HL-60 (cell line): Measurements from ENCODE around the gene ADGRE3.

Experiments
- DNase-seq, 2 experiments: peaks; one replicate each; pipeline ENCODE4 v3.0.0-alpha.2; 2010 to 2020; ENCODE audit warnings: low read depth in 1 of 2, low spot score in 1 of 2
- H3K27ac ChIP-seq: fragments of 250-450 bp; sonication (Bioruptor Pico); replicated peaks from 2 replicates; pipeline ENCODE4 v1.5.1; 2020; ENCODE audit warnings: mild to moderate bottlenecking, moderate library complexity
- H3K27me3 ChIP-seq: fragments of 250-450 bp; sonication (Bioruptor Pico); 2 replicates; pipeline ENCODE4 v1.5.1; 2021; ENCODE audit warnings: mild to moderate bottlenecking, moderate library complexity; ENCODE audit not compliant: insufficient read depth, poor library complexity, severe bottlenecking
- H3K4me3 ChIP-seq: replicated peaks from 2 replicates; pipeline ENCODE4 v1.5.1; 2011; ENCODE audit warnings: mild to moderate bottlenecking, control low read depth, low read length; ENCODE audit not compliant: insufficient read depth
- GABPA ChIP-seq: IDR thresholded peaks from 2 replicates; pipeline ENCODE4 v1.6.1; 2012; ENCODE audit warnings: low read depth
- POLR2AphosphoS5 ChIP-seq: IDR thresholded peaks from 2 replicates; pipeline ENCODE4 v1.6.1; 2012; ENCODE audit warnings: low read depth
- REST ChIP-seq: IDR thresholded peaks from 2 replicates; pipeline ENCODE4 v1.6.1; 2012; ENCODE audit warnings: low read depth; ENCODE audit not compliant: insufficient replicate concordance
- SPI1 ChIP-seq: IDR thresholded peaks from 2 replicates; pipeline ENCODE4 v1.6.1; 2012; ENCODE audit warnings: low read depth, mild to moderate bottlenecking, borderline replicate concordance
- TF ChIP-seq, protein P1 (sequence below): IDR thresholded peaks from one replicate; pipeline ENCODE4 v1.5.1; 2011; ENCODE audit warnings: low read length, control low read depth, inconsistent platforms; ENCODE audit not compliant: insufficient read depth

Gene ADGRE3

GRCh38 chr19:14575428-14575980 lies 99.1 kb downstream of the ADGRE3 start:
- H3K27ac ChIP-seq, result no peak overlapping the region
- H3K4me3 ChIP-seq, result no peak overlapping the region
- TF ChIP-seq, protein P1, sequence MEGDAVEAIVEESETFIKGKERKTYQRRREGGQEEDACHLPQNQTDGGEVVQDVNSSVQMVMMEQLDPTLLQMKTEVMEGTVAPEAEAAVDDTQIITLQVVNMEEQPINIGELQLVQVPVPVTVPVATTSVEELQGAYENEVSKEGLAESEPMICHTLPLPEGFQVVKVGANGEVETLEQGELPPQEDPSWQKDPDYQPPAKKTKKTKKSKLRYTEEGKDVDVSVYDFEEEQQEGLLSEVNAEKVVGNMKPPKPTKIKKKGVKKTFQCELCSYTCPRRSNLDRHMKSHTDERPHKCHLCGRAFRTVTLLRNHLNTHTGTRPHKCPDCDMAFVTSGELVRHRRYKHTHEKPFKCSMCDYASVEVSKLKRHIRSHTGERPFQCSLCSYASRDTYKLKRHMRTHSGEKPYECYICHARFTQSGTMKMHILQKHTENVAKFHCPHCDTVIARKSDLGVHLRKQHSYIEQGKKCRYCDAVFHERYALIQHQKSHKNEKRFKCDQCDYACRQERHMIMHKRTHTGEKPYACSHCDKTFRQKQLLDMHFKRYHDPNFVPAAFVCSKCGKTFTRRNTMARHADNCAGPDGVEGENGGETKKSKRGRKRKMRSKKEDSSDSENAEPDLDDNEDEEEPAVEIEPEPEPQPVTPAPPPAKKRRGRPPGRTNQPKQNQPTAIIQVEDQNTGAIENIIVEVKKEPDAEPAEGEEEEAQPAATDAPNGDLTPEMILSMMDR, result no peak
- TF ChIP-seq SPI1, result no peak
- no peak for TF ChIP-seq REST
- no peak for TF ChIP-seq GABPA
- no peaks in the 10 kb centered on the region for H3K27me3 ChIP-seq
- no peak for DNase-seq

DNA sequence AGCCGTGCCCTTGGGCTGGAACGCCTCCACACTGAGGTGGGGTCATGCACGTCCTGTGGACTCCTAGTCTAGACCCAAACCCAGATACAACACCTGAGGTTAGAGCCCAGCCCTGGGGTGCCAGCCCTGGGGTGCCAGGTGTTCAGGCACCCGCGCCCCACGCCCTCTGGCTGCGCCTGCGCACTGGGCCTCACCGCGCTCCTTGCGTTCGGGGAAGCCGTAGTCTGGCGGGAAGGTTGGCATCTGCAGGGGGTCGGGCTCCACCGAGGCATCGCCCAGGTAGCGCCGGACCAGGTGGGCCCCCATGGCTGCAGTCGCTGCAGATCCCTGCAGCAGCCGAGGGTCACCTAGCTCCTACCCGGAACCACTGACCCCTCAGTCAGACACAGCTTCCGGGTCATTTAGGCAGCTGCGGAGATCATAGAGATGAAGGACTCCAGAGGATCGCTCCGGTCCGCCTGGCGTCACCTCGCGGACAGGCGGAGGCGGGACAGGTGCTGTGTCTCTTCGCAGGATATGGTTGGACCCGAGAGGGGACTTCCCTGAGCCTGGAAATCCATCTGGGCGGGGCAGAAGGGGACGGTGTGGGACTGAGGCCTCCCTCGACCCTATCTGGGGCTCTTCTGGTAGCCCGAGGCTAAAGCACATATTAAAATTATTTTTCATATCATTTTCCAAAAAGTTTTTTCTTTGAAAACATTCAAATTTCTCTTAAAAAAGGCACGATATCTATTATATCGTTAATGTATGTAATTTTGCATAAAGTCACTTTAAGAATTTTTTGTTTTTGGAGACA lies 102.8 kb downstream of the ADGRE3 start, which contains the start of gene NDUFB7:
TSS of gene NDUFB7 (minus strand) at position 372 of the 796 bp plus-strand sequence. CDS start at position 306, 66 bp downstream.
- H3K27me3 ChIP-seq, result no peaks in the 10 kb centered on the region
- H3K27ac ChIP-seq, result peak within 1 kb of the TSS; percentile 93
- H3K4me3 ChIP-seq, result peak within 1 kb of the TSS; percentile 98
- DNase-seq, result peak; percentile 93 to 95
- TF ChIP-seq, protein P1, result peak; percentile 97
- TF ChIP-seq POLR2AphosphoS5 (peak; percentile 93), SPI1 (no peak), REST (peak; percentile 12), GABPA (peak; percentile 98)

GRCh38 chr19:14570864-14571527 lies 103.6 kb downstream of the ADGRE3 start:
- peak overlapping the region; percentile 93 for H3K27ac ChIP-seq

More at GRCh38 chr19:14570864-14571527, 103.6 kb downstream of the ADGRE3 start:
- TF ChIP-seq, protein P1, result no peak
- TF ChIP-seq GABPA (no peak), REST (no peak)
- DNase-seq, result no peak
- no peaks in the 10 kb centered on the region for H3K27me3 ChIP-seq
- peak overlapping the region; percentile 98 for H3K4me3 ChIP-seq
